Brain microvascular endothelial cell (primary cell): ENCODE results near the gene GNGT1.
A peak's percentile ranks its signal among the peaks of the same experiment; 100 is the strongest.
"Not testable (repeated sequence)": the region's sequence is repeated elsewhere in the genome, so short reads cannot be mapped to it uniquely, and the experiment has no call there.

Experiments used
- DNase-seq: peaks from one replicate; pipeline ENCODE4 v3.0.0-alpha.2; 2020
- H3K27ac ChIP-seq: fragments of 250-450 bp; sonication (Bioruptor Pico); 2 replicates; pipeline ENCODE4 v1.5.1; 2020; ENCODE audit warnings: mild to moderate bottlenecking, moderate library complexity
- H3K27me3 ChIP-seq: fragments of 250-450 bp; sonication (Bioruptor Pico); replicated peaks from 2 replicates; pipeline ENCODE4 v1.5.1; 2020; ENCODE audit warnings: mild to moderate bottlenecking
- H3K36me3 ChIP-seq: fragments of 250-450 bp; sonication (Bioruptor Pico); replicated peaks from 2 replicates; pipeline ENCODE4 v1.5.1; 2020; ENCODE audit warnings: mild to moderate bottlenecking
- H3K4me3 ChIP-seq: 2 replicates; pipeline ENCODE4 v1.5.1; 2011; ENCODE audit warnings: low read depth, mild to moderate bottlenecking, control low read depth, low read length, moderate library complexity
- in situ Hi-C: cut with HindIII; loops from 2 replicates; pipeline ENCODE4 v1.10.0; 2017; ENCODE audit warnings: low sequenced_read_pairs, low pct_ligation_motif_present
- TF ChIP-seq, protein P1 (sequence below): IDR thresholded peaks from 2 replicates; pipeline ENCODE4 v1.5.1; 2011; ENCODE audit warnings: low read depth, mild to moderate bottlenecking, moderate library complexity, low read length, control low read depth, inconsistent platforms; ENCODE audit errors: missing control alignments

GNGT1 gene

DNA sequence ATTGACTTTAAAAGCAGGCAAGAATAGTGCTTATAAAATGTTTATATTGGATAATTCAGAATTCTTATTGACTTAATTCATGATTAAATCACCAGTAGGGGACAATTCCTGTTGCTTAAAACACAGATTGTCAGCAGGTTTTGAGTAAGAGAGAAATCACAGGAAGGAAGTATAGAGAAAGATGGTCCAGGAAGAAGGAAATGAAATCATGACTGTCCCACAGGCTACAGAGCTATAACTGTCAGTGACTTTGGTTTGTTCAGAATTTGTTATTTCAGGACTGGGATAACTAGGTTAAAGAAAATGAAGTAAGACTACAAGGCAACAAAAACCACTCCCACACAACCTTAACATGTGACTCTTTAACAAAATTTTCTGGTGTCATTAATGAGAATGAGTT, 6.8 kb downstream of the GNGT1 start:
- DNase-seq, result no peak
- Histone ChIP-seq H3K4me3 (no peak overlapping the region), H3K27me3 (no peaks in the 10 kb centered on the region), H3K27ac (no peak overlapping the region), H3K36me3 (no peaks in the 10 kb centered on the region)
- in situ Hi-C loops, result no loop called here
- TF ChIP-seq, protein P1, sequence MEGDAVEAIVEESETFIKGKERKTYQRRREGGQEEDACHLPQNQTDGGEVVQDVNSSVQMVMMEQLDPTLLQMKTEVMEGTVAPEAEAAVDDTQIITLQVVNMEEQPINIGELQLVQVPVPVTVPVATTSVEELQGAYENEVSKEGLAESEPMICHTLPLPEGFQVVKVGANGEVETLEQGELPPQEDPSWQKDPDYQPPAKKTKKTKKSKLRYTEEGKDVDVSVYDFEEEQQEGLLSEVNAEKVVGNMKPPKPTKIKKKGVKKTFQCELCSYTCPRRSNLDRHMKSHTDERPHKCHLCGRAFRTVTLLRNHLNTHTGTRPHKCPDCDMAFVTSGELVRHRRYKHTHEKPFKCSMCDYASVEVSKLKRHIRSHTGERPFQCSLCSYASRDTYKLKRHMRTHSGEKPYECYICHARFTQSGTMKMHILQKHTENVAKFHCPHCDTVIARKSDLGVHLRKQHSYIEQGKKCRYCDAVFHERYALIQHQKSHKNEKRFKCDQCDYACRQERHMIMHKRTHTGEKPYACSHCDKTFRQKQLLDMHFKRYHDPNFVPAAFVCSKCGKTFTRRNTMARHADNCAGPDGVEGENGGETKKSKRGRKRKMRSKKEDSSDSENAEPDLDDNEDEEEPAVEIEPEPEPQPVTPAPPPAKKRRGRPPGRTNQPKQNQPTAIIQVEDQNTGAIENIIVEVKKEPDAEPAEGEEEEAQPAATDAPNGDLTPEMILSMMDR, result no peak

DNA sequence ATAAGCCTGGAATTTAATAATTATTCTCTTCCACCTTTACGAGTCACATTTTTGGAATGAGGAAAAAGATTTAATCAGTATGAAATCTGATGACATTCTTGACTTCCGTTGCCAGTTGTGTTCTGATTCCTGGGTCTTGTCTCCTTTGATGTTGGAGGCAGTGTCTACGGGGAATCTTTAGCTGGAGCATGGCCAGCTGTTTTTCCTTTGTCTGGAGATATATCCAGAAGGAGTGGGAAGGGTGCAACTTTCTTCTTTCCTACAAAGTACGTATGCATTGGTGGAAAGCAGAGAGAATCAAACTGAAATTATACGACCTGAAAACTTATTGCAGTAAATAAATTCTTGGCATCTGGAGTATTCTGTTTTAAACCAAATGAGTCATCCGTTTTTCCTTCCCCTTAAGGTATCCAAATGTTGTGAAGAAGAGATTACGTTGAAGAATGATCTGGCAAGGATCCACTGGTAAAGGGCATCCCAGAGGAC, 8.3 kb downstream of the GNGT1 start:
- H3K27ac ChIP-seq, result no peak overlapping the region

DNA sequence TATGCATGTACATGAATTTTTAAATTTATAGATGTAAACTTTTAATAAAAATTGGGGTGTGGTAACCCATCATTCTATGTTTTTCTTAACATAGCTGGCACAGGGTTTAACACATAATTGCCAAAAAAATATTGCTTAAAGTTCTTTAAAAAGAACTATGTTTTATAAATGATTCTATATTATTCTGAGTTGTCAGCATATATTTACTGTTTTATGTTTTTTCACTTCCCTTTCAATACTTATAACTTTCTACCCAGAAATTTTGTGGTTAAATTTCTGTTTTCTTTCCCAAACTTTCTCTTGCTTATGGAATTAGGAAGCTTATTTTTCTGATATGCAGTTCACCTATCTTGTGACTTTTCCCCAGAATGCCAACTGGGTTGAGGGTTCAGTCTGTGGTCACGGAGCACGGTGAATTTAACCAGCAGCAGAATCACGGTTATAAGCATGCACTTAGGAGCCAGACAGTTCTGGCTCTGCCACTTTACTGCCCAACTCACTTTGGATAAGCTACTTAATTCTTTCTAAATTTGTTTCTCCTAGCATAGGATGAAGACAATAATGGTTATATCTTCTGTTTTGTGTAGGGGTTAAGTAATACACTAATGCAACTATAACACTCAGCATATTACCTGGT, 9.0 kb downstream of the GNGT1 start:
- H3K4me3 ChIP-seq, H3K27me3 ChIP-seq, DNase-seq, H3K36me3 ChIP-seq, in situ Hi-C loops, H3K27ac ChIP-seq: not testable (repeated sequence)

More for the DNA sequence above, 8.3 kb downstream of the GNGT1 start:
- Histone ChIP-seq H3K36me3 (no peaks in the 10 kb centered on the region), H3K27me3 (no peaks in the 10 kb centered on the region), H3K4me3 (no peak overlapping the region)
- in situ Hi-C loops, result no loop called here
- TF ChIP-seq, protein P1, result no peak
- no peak for DNase-seq

DNA sequence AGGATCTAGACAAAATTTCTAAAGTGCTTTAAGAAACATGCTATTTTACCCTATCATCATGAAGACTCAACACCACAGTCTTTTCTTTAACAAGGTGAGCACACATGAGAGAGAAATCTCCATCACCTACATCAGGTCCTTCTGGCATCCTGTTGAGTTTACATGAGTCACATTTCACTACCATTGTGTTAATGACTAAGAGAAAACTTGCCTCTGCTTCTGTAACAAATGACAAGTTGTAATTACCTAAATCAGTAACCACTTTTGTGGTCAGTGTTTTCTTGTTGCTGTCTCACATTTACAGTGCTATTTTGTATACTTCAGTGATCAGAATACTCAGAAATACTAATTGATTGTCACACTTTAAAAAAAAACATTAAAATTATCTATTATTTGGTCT, 9.5 kb downstream of the GNGT1 start:
- H3K4me3 ChIP-seq, H3K27me3 ChIP-seq, DNase-seq, H3K27ac ChIP-seq, in situ Hi-C loops, H3K36me3 ChIP-seq: not testable (repeated sequence)

DNA sequence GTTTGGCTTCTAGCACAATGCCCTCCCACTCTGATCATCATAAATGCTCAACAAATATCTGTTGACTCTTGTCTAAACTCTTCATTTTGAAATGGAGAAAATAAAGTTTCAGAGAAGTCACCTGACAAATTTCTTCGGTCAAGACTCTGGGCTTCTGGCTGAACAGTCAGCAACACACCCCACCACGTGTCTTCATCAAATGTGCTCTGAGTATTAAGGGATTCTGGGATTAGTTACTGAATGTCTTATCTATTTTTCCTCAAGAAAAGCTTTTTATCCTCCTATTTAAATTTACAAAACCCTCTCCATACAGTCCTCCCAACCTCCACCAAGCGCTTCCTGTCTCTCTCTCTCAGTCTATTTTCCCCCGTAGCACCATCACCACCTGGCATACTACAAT, 9.9 kb downstream of the GNGT1 start:
- not testable (repeated sequence) for H3K4me3 ChIP-seq

DNA sequence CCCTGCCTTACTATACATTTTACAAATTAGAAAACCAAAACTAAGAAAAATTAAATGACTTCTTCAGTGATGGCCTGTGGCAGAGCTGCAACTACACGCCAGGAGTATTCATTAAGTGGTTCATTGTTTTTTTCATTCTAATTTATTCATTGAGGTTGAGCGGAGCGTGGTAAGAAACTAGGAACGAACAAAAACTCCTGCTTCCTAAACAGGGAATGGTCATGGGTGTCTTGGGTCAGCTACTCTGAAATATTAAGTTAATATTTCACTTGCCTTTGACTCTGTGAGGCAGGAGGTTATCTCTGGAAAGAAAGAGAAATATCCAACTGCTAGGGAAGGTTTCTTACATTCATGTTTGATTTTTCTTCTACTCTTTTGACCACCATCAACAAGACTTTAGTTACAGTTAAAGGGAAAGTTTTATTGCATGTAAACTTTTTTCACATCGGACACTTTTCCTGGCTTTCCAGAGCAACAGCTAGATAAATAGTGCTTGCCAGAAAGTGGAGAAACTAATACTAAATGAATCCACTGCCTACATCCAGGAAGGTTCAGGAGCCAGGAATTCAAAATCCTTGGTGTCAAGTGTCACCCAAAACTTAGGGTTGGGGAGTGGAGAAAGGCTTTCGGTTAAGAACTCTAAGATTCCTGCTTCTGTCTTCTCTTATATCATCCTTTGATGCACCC, 14.3 kb downstream of the GNGT1 start:
- peak overlapping the region; percentile 73 for H3K27ac ChIP-seq
- in situ Hi-C loops, result no loop called here

More for the DNA sequence above, 9.9 kb downstream of the GNGT1 start:
- in situ Hi-C loops, DNase-seq, H3K27me3 ChIP-seq, H3K36me3 ChIP-seq, H3K27ac ChIP-seq: not testable (repeated sequence)

DNA sequence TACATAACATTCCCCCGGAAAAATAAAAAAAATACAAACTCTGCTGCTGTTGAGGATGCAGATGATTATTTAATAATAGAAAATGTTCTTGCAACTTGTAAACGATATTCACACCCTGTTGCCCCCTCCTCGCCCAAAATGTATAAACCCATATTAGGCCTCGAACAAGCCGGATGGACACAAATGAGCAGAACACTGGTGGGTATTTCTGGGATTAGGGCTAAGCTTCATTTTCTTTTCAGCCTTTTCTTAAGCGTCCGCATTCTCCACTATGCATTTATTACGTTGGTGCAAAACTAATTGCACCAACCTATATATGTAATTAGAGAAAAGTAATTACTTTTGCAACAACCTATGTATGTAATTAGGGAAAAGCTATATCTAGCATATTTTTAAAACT, 14.8 kb downstream of the GNGT1 start:
- no peaks in the 10 kb centered on the region for H3K27me3 ChIP-seq
- TF ChIP-seq, protein P1, result no peak
- DNase-seq, result no peak
- H3K27ac ChIP-seq, result peak overlapping the region; percentile 73
- in situ Hi-C loops, result no loop called here
- peak overlapping the region; percentile 82 for H3K4me3 ChIP-seq
- H3K36me3 ChIP-seq, result peaks cover 4% of the 10 kb centered on the region

More for the DNA sequence above, 14.3 kb downstream of the GNGT1 start:
- peaks cover 3% of the 10 kb centered on the region for H3K36me3 ChIP-seq
- no peak overlapping the region for H3K4me3 ChIP-seq
- TF ChIP-seq, protein P1, result no peak
- no peaks in the 10 kb centered on the region for H3K27me3 ChIP-seq
- DNase-seq, result no peak
